Measurements from ENCODE around the gene DPY30. TPM values are rescaled to one million over a fixed set of nuclear protein-coding genes. Genes with fewer than 3 reads are reported as not detected.

Gene DPY30
- total RNA-seq (2014; rRNA removed; shearing (Covaris generic); ENCODE audit: low replicate concordance) = 67.5 and 88.3 TPM in 2 replicates

DNA sequence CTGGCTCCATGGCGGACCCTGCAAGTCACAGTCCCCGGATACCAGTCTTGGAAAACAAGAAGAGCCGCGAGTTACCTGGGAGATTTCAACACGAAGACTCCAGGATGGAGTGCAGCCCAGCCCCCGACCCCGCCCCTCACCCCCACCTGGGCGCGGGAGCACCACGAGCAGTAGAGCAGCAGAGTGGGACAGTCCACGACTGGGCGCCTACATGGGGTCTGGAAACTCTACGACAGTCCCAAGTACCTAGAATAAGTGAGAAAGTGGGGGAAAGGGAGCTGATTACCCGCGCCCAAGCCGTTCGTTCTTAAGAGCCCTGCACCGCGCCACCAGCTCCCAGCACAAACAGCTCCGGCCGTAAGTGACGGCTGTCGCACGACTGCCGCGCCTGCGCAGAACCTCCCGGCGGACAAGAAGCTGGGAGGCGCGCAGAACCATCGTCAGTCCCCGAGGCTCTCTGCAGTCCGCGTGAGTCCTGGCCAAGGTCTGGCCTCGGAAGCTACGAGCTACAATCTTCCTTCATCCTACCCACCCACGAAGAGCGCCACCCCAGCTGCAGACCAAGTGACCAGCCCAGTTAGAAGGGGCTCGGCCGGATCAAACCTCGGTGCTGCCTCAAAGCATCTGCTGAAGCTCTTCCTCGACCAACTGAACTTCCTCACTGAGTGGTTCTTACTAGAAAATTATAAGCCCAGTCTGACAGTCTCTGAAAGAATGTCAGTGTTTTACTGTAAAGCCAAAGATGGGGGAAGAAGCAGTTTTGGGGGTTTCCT, at the start of gene DPY30:
Gene DPY30, minus strand, starts transcription at position 359 of the 773 bp plus-strand sequence. Its CDS starts 349 bp downstream, at position 10.
- H3K4me1 ChIP-seq (ENCODE audit: low read length) = peaks cover 15% of the 10 kb centered on the region
- H3K27ac ChIP-seq (ENCODE audit: low read length) = peak within 1 kb of the TSS; percentile 27; the same call in 1 of the 2 replicates
- no peaks in the 10 kb centered on the region for H3K36me3 ChIP-seq (ENCODE audit: insufficient read depth, low read length)
- H2AFZ ChIP-seq (ENCODE audit: low read length) = peak within 1 kb of the TSS; percentile 29; the same call in 1 of the 2 replicates
- H3K27me3 ChIP-seq (ENCODE audit: low read length) = no peaks in the 10 kb centered on the region
- no peaks in the 10 kb centered on the region for H3K9me3 ChIP-seq (ENCODE audit: low read length)
- H3K79me2 ChIP-seq (ENCODE audit: low read length) = peaks cover 22% of the 10 kb centered on the region
- H3K9ac ChIP-seq (ENCODE audit: low read length) = peak within 1 kb of the TSS; percentile 77
- H3K4me2 ChIP-seq (ENCODE audit: low read depth, low read length, poor library complexity, severe bottlenecking) = peak within 1 kb of the TSS; percentile 76
- no peaks in the 10 kb centered on the region for H3K9me2 ChIP-seq (replicated peaks; ENCODE audit: insufficient read depth, low read length)
- H3K4me3 ChIP-seq (ENCODE audit: low read length) = peak within 1 kb of the TSS; percentile 92
- peak; percentile 97 for DNase-seq
- no peaks in the 10 kb centered on the region for H4K20me1 ChIP-seq (ENCODE audit: insufficient read depth, low read depth, low read length)

GRCh38 chr2:32074134-32074506, 34.5 kb upstream of the DPY30 start:
- H3K4me1 ChIP-seq (ENCODE audit: low read length) = peaks cover 6% of the 10 kb centered on the region
- H2AFZ ChIP-seq (ENCODE audit: low read length) = no peak overlapping the region
- H3K36me3 ChIP-seq (ENCODE audit: insufficient read depth, low read length) = peaks cover 2% of the 10 kb centered on the region; the same call in 1 of the 2 replicates
- no peak for DNase-seq
- no peak overlapping the region for H3K27ac ChIP-seq (ENCODE audit: low read length)
- H4K20me1 ChIP-seq (ENCODE audit: insufficient read depth, low read depth, low read length) = no peaks in the 10 kb centered on the region
- no peaks in the 10 kb centered on the region for H3K27me3 ChIP-seq (ENCODE audit: low read length)
- peaks cover 86% of the 10 kb centered on the region for H3K79me2 ChIP-seq (ENCODE audit: low read length)
- no peak overlapping the region for H3K9ac ChIP-seq (ENCODE audit: low read length)
- H3K9me2 ChIP-seq (replicated peaks; ENCODE audit: insufficient read depth, low read length) = no peaks in the 10 kb centered on the region
- H3K9me3 ChIP-seq (ENCODE audit: low read length) = no peaks in the 10 kb centered on the region
- no peak overlapping the region for H3K4me3 ChIP-seq (ENCODE audit: low read length)
- H3K4me2 ChIP-seq (ENCODE audit: low read depth, low read length, poor library complexity, severe bottlenecking) = no peak overlapping the region

- H4K20me1 ChIP-seq (ENCODE audit: insufficient read depth, low read depth, low read length) = no peaks in the 10 kb centered on the region
These were observed 27.9 kb upstream of the DPY30 start for GRCh38 chr2:32067549-32067948.

GRCh38 chr2:32064713-32065112, 25.1 kb upstream of the DPY30 start:
- peaks cover 19% of the 10 kb centered on the region for H3K4me1 ChIP-seq (ENCODE audit: low read length)
- no peaks in the 10 kb centered on the region for H3K9me2 ChIP-seq (replicated peaks; ENCODE audit: insufficient read depth, low read length)
- peak overlapping the region; percentile 85; the same call in 1 of the 2 replicates for H3K27ac ChIP-seq (ENCODE audit: low read length)
- H2AFZ ChIP-seq (ENCODE audit: low read length) = no peak overlapping the region
- H3K36me3 ChIP-seq (ENCODE audit: insufficient read depth, low read length) = peaks cover 3% of the 10 kb centered on the region; the same call in 1 of the 2 replicates
- peak overlapping the region; percentile 78 for H3K9ac ChIP-seq (ENCODE audit: low read length)
- no peaks in the 10 kb centered on the region for H3K27me3 ChIP-seq (ENCODE audit: low read length)
- no peak for DNase-seq
- H3K4me2 ChIP-seq (ENCODE audit: low read depth, low read length, poor library complexity, severe bottlenecking) = peak overlapping the region; percentile 79
- H4K20me1 ChIP-seq (ENCODE audit: insufficient read depth, low read depth, low read length) = no peaks in the 10 kb centered on the region
- peaks cover 51% of the 10 kb centered on the region for H3K79me2 ChIP-seq (ENCODE audit: low read length)
- no peaks in the 10 kb centered on the region for H3K9me3 ChIP-seq (ENCODE audit: low read length)
- peak overlapping the region; percentile 85 for H3K4me3 ChIP-seq (ENCODE audit: low read length)

More at GRCh38 chr2:32067549-32067948, 27.9 kb upstream of the DPY30 start:
- H3K4me1 ChIP-seq (ENCODE audit: low read length) = peaks cover 17% of the 10 kb centered on the region
- no peak overlapping the region for H2AFZ ChIP-seq (ENCODE audit: low read length)
- H3K4me2 ChIP-seq (ENCODE audit: low read depth, low read length, poor library complexity, severe bottlenecking) = no peak overlapping the region
- no peaks in the 10 kb centered on the region for H3K9me3 ChIP-seq (ENCODE audit: low read length)
- no peak overlapping the region for H3K27ac ChIP-seq (ENCODE audit: low read length)
- no peak overlapping the region for H3K9ac ChIP-seq (ENCODE audit: low read length)
- peaks cover 76% of the 10 kb centered on the region for H3K79me2 ChIP-seq (ENCODE audit: low read length)
- peaks cover 5% of the 10 kb centered on the region; the same call in 1 of the 2 replicates for H3K36me3 ChIP-seq (ENCODE audit: insufficient read depth, low read length)
- H3K9me2 ChIP-seq (replicated peaks; ENCODE audit: insufficient read depth, low read length) = no peaks in the 10 kb centered on the region
- DNase-seq = no peak
- no peaks in the 10 kb centered on the region for H3K27me3 ChIP-seq (ENCODE audit: low read length)
- H3K4me3 ChIP-seq (ENCODE audit: low read length) = no peak overlapping the region

DNA sequence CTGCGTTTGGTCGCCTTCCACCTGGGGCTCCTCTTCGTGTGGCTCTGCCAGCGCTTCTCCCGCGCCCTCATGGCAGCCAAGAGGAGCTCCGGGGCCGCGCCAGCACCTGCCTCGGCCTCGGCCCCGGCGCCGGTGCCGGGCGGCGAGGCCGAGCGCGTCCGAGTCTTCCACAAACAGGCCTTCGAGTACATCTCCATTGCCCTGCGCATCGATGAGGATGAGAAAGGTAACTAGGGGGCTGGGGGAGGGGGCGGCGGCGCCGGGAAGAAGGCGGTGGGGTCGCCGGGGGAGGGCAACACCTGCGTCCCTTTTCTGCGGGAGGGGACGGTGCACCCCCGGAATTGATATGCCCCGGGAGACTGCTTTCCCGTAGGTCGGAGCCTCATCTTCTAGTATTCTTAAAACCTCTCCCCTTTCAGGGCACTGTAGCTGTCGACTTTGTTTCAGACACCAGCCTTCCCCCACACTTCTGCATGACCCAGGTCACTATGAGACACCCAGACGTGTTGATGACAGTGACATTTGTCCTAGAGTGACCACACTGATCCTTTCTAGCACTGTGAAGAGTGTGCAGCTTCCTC, 24.5 kb upstream of the DPY30 start:
- peak; percentile 60 for DNase-seq

GRCh38 chr2:32063310-32064020, 23.9 kb upstream of the DPY30 start, which contains the start of gene SPAST:
SPAST (plus strand) TSS chr2:32063556; CDS start chr2:32063832, 276 bp downstream.
- peaks cover 38% of the 10 kb centered on the region for H3K79me2 ChIP-seq (ENCODE audit: low read length)
- peak within 1 kb of the TSS; percentile 78 for H3K9ac ChIP-seq (ENCODE audit: low read length)
- peak within 1 kb of the TSS; percentile 85 for H3K27ac ChIP-seq (ENCODE audit: low read length)
- H3K4me1 ChIP-seq (ENCODE audit: low read length) = peaks cover 19% of the 10 kb centered on the region
- peak within 1 kb of the TSS; percentile 85 for H3K4me3 ChIP-seq (ENCODE audit: low read length)
- no peaks in the 10 kb centered on the region for H3K9me2 ChIP-seq (replicated peaks; ENCODE audit: insufficient read depth, low read length)
- H3K9me3 ChIP-seq (ENCODE audit: low read length) = no peaks in the 10 kb centered on the region
- H4K20me1 ChIP-seq (ENCODE audit: insufficient read depth, low read depth, low read length) = no peaks in the 10 kb centered on the region
- H2AFZ ChIP-seq (ENCODE audit: low read length) = peak within 1 kb of the TSS; percentile 39
- H3K36me3 ChIP-seq (ENCODE audit: insufficient read depth, low read length) = peaks cover 3% of the 10 kb centered on the region; the same call in 1 of the 2 replicates
- H3K4me2 ChIP-seq (ENCODE audit: low read depth, low read length, poor library complexity, severe bottlenecking) = peak within 1 kb of the TSS; percentile 79
- DNase-seq = peak; percentile 98
- no peaks in the 10 kb centered on the region for H3K27me3 ChIP-seq (ENCODE audit: low read length)

More for the DNA sequence above, 24.5 kb upstream of the DPY30 start:
- peaks cover 19% of the 10 kb centered on the region for H3K4me1 ChIP-seq (ENCODE audit: low read length)
- H3K9me3 ChIP-seq (ENCODE audit: low read length) = no peaks in the 10 kb centered on the region
- peak overlapping the region; percentile 78 for H3K9ac ChIP-seq (ENCODE audit: low read length)
- peak overlapping the region; percentile 85 for H3K27ac ChIP-seq (ENCODE audit: low read length)
- H3K4me3 ChIP-seq (ENCODE audit: low read length) = peak overlapping the region; percentile 85
- peaks cover 44% of the 10 kb centered on the region for H3K79me2 ChIP-seq (ENCODE audit: low read length)
- no peaks in the 10 kb centered on the region for H3K27me3 ChIP-seq (ENCODE audit: low read length)
- H3K9me2 ChIP-seq (replicated peaks; ENCODE audit: insufficient read depth, low read length) = no peaks in the 10 kb centered on the region
- no peaks in the 10 kb centered on the region for H4K20me1 ChIP-seq (ENCODE audit: insufficient read depth, low read depth, low read length)
- H3K4me2 ChIP-seq (ENCODE audit: low read depth, low read length, poor library complexity, severe bottlenecking) = peak overlapping the region; percentile 79
- no peak overlapping the region for H2AFZ ChIP-seq (ENCODE audit: low read length)
- peaks cover 3% of the 10 kb centered on the region; the same call in 1 of the 2 replicates for H3K36me3 ChIP-seq (ENCODE audit: insufficient read depth, low read length)

DNA sequence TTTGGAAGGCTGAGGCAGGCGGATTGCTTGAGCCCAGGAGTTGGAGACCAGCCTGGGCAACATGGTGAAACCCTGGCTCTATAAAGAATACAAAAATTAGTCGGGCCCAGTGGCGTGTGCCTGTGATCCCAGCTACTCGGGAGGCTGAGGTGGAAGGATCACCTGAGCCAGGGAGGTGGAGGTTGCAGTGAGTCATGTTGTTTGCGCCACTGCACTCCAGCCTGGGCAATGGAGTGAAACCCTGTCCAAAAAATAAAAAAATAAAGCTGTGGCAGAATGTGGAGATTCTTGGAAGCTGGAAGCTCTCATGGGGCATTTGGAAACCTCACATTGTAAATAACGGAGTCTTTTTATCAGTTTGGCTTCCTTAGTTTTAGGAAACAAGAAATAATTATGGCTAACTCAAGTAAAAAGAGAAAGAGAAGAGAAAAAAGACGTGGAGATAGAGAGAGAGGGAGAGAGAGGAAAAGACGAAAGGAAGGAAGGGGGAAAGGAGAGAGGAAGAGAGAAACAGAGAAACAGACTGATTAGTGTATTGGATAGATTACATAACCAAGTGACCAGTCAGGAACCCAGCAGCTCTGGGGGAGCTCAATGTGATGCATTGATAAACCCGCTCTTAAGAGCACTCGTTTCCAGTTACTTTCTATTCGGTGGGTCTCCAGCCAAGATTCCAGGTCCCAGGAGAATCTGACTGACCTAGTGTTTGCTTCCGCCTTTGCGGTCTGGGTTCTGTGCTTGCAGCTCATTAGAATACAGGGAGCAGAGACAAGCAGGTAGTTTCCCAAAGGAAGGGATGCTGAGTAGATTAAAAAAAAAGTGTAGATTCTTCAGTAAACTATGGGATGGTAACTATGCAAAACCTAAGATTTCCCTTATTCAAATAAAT, 22.6 kb upstream of the DPY30 start:
- H3K36me3 ChIP-seq (ENCODE audit: insufficient read depth, low read length) = peaks cover 3% of the 10 kb centered on the region; the same call in 1 of the 2 replicates
- H3K9me3 ChIP-seq (ENCODE audit: low read length) = no peaks in the 10 kb centered on the region
- peak overlapping the region; percentile 79 for H3K4me2 ChIP-seq (ENCODE audit: low read depth, low read length, poor library complexity, severe bottlenecking)
- H2AFZ ChIP-seq (ENCODE audit: low read length) = 0 out of 2 replicates have a peak overlapping the region, but pooled peaks have one; percentile 39
- H3K9ac ChIP-seq (ENCODE audit: low read length) = peak overlapping the region; percentile 75
- H3K79me2 ChIP-seq (ENCODE audit: low read length) = peaks cover 31% of the 10 kb centered on the region
- no peak overlapping the region; the same call in 1 of the 2 replicates for H3K27ac ChIP-seq (ENCODE audit: low read length)
- DNase-seq = peak; percentile 51
- H3K4me3 ChIP-seq (ENCODE audit: low read length) = peak overlapping the region; percentile 85
- no peaks in the 10 kb centered on the region for H3K9me2 ChIP-seq (replicated peaks; ENCODE audit: insufficient read depth, low read length)
- peaks cover 19% of the 10 kb centered on the region for H3K4me1 ChIP-seq (ENCODE audit: low read length)
- H3K27me3 ChIP-seq (ENCODE audit: low read length) = no peaks in the 10 kb centered on the region
- H4K20me1 ChIP-seq (ENCODE audit: insufficient read depth, low read depth, low read length) = no peaks in the 10 kb centered on the region

All from Karpas-422 (cell line).